GM23248 (cell line): ENCODE data around the gene SUN1.

Experiments
- EZH2 ChIP-seq: fragments of 200-600 bp; sonication (generic); IDR thresholded peaks from 2 replicates; pipeline ENCODE4 v1.6.1; 2018; ENCODE audit warnings: antibody characterized with exemption, mild to moderate bottlenecking; ENCODE audit not compliant: insufficient read depth, poor library complexity, severe bottlenecking
- EZH2phosphoT487 ChIP-seq: fragments of 200-600 bp; sonication (generic); IDR thresholded peaks from 2 replicates; pipeline ENCODE4 v1.6.1; 2018; ENCODE audit warnings: antibody characterized with exemption, moderate library complexity, mild to moderate bottlenecking, low read depth; ENCODE audit not compliant: insufficient read depth

DNA sequence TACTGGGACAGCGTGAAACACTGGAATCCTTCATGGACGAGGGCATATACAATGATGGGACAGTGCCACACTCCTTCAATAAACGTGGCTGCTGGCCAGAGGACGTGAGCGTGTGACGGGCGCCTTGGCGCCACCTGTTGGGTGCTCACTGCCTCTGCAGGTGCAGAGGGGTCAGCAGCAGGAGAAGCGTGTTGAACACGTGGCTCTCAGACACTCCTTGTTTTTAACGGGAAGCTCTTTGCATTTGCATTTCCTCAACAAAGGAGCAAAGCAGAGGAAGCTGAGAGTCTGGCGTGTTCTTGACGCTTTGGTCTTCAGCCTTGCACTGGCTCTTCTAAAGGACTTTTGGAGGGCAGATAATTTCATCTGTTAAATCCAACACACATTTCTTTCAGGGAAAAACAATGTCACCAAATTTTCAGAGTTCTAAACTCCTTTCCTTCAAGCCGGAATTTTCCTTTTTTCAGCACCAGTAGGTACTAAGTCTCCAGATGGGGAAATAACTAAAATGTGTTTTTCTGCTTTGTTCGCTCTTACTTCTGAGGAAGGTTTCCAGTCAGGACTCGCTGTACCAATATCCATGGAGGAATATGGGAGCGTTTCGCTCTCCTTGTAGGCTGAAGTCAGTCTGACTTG lies 41.2 kb downstream of the SUN1 start:
- TF ChIP-seq EZH2 (no peak), EZH2phosphoT487 (no peak)
